WTC11 (cell line): Measurements from ENCODE around the gene ATG7. TPM values are rescaled to one million over a fixed set of nuclear protein-coding genes. Genes with fewer than 3 reads are reported as not detected.

Experiments used
- ATAC-seq: fragments of 200-7000 bp; cut with Tn5 transposase; 2 replicates; pipeline ENCODE4 v1.10.0; 2021; ENCODE audit warnings: mild to moderate bottlenecking, moderate library complexity
- CTCF ChIA-PET: fragments of 300-600 bp; sonication (Branson Sonifier 250); formaldehyde crosslinking; loops from one replicate; lab custom pipeline; 2021; ENCODE audit warnings: antibody characterized with exemption; lab: Charles Lee
- POLR2A ChIA-PET: fragments of 350-600 bp; sonication (Branson Sonifier 250); formaldehyde crosslinking; loops from one replicate; lab custom pipeline; 2021; ENCODE audit warnings: antibody characterized with exemption; lab: Charles Lee
- DNase-seq: peaks from one replicate; pipeline ENCODE4 v3.0.0; 2021; ENCODE audit warnings: low spot score
- H3K27ac Mint-ChIP-seq: 2 replicates; pipeline ENCODE4 v1.8.0; 2021; ENCODE audit warnings: mixed read lengths
- H3K27me3 Mint-ChIP-seq: 2 replicates; pipeline ENCODE4 v1.8.0; 2021; ENCODE audit warnings: low read depth, mild to moderate bottlenecking, moderate library complexity, mixed read lengths
- H3K36me3 Mint-ChIP-seq: 2 replicates; pipeline ENCODE4 v1.8.0; 2021; ENCODE audit warnings: mixed read lengths
- H3K4me1 Mint-ChIP-seq: 2 replicates; pipeline ENCODE4 v1.8.0; 2022; ENCODE audit warnings: mixed read lengths
- H3K4me3 Mint-ChIP-seq: 2 replicates; pipeline ENCODE4 v1.8.0; 2021; ENCODE audit warnings: mild to moderate bottlenecking, moderate library complexity, mixed read lengths
- H3K9me3 Mint-ChIP-seq: 2 replicates; pipeline ENCODE4 v1.8.0; 2021; ENCODE audit warnings: mixed read lengths
- CBFB ChIP-seq: sonication (generic); formaldehyde crosslinking; IDR thresholded peaks from 2 replicates; pipeline ENCODE4 v1.8.1; 2022; ENCODE audit warnings: mild to moderate bottlenecking, low read depth, missing genetic modification reagents
- CREB1 ChIP-seq: sonication (generic); formaldehyde crosslinking; IDR thresholded peaks from 2 replicates; pipeline ENCODE4 v1.8.0; 2023; ENCODE audit warnings: mild to moderate bottlenecking, missing genetic modification reagents
- CREM ChIP-seq: sonication (generic); formaldehyde crosslinking; IDR thresholded peaks from 2 replicates; pipeline ENCODE4 v1.8.1; 2022; ENCODE audit warnings: mild to moderate bottlenecking, missing genetic modification reagents, moderate library complexity
- EMX1 ChIP-seq: fragments of 250-450 bp; sonication (Bioruptor Pico); IDR thresholded peaks from 2 replicates; pipeline ENCODE4 v1.8.0; 2021; ENCODE audit warnings: mild to moderate bottlenecking
- ESRRA ChIP-seq: sonication (generic); formaldehyde crosslinking; IDR thresholded peaks from 2 replicates; pipeline ENCODE4 v1.8.1; 2022; ENCODE audit warnings: mild to moderate bottlenecking, missing genetic modification reagents, borderline replicate concordance
- ETV6 ChIP-seq: sonication (generic); formaldehyde crosslinking; IDR thresholded peaks from 2 replicates; pipeline ENCODE4 v1.8.1; 2022; ENCODE audit warnings: mild to moderate bottlenecking, missing genetic modification reagents
- FOXJ3 ChIP-seq: sonication (generic); formaldehyde crosslinking; IDR thresholded peaks from 2 replicates; pipeline ENCODE4 v1.9.0; 2021; ENCODE audit warnings: missing genetic modification reagents, mild to moderate bottlenecking, borderline replicate concordance
- GRHL2 ChIP-seq: fragments of 250-450 bp; sonication (Bioruptor Pico); IDR thresholded peaks from 2 replicates; pipeline ENCODE4 v1.8.0; 2022; ENCODE audit warnings: mild to moderate bottlenecking, moderate library complexity; ENCODE audit not compliant: insufficient replicate concordance, severe bottlenecking
- IRF2 ChIP-seq: sonication (generic); formaldehyde crosslinking; IDR thresholded peaks from 2 replicates; pipeline ENCODE4 v1.8.0; 2022; ENCODE audit warnings: low read depth, missing genetic modification reagents, borderline replicate concordance
- JAZF1 ChIP-seq: fragments of 250-450 bp; sonication (Bioruptor Pico); IDR thresholded peaks from 2 replicates; pipeline ENCODE4 v1.9.0; 2021; ENCODE audit warnings: moderate library complexity, mild to moderate bottlenecking, inconsistent platforms
- MXD4 ChIP-seq: fragments of 250-450 bp; sonication (Bioruptor Pico); IDR thresholded peaks from 2 replicates; pipeline ENCODE4 v1.8.0; 2021; ENCODE audit warnings: mild to moderate bottlenecking, moderate library complexity, borderline replicate concordance
- NFATC4 ChIP-seq: fragments of 250-450 bp; sonication (Bioruptor Pico); IDR thresholded peaks from 2 replicates; pipeline ENCODE4 v1.9.0; 2021; ENCODE audit warnings: mild to moderate bottlenecking
- OVOL2 ChIP-seq: fragments of 250-450 bp; sonication (Bioruptor Pico); IDR thresholded peaks from 2 replicates; pipeline ENCODE4 v1.9.0; 2021; ENCODE audit warnings: mild to moderate bottlenecking, borderline replicate concordance
- PRRX2 ChIP-seq: fragments of 250-450 bp; sonication (Bioruptor Pico); IDR thresholded peaks from 2 replicates; pipeline ENCODE4 v1.8.0; 2021; ENCODE audit warnings: mild to moderate bottlenecking
- RELA ChIP-seq: sonication (generic); formaldehyde crosslinking; IDR thresholded peaks from 2 replicates; pipeline ENCODE4 v1.8.1; 2022; ENCODE audit warnings: missing genetic modification reagents, mild to moderate bottlenecking, borderline replicate concordance
- SMAD3 ChIP-seq: sonication (generic); formaldehyde crosslinking; IDR thresholded peaks from 2 replicates; pipeline ENCODE4 v1.8.0; 2022; ENCODE audit warnings: missing genetic modification reagents, mild to moderate bottlenecking, borderline replicate concordance
- SMAD4 ChIP-seq: sonication (generic); formaldehyde crosslinking; IDR thresholded peaks from 2 replicates; pipeline ENCODE4 v1.8.0; 2022; ENCODE audit warnings: mild to moderate bottlenecking, missing genetic modification reagents
- TEAD1 ChIP-seq: sonication (generic); formaldehyde crosslinking; IDR thresholded peaks from 2 replicates; pipeline ENCODE4 v1.8.0; 2022; ENCODE audit warnings: mild to moderate bottlenecking, missing genetic modification reagents
- TP53 ChIP-seq: sonication (generic); formaldehyde crosslinking; IDR thresholded peaks from 2 replicates; pipeline ENCODE4 v1.8.1; 2023; ENCODE audit warnings: mild to moderate bottlenecking, missing genetic modification reagents
- ZNF219 ChIP-seq: sonication (generic); formaldehyde crosslinking; IDR thresholded peaks from 2 replicates; pipeline ENCODE4 v1.8.0; 2023; ENCODE audit warnings: missing genetic modification reagents, mild to moderate bottlenecking, borderline replicate concordance
- ZNF232 ChIP-seq: sonication (generic); formaldehyde crosslinking; IDR thresholded peaks from 2 replicates; pipeline ENCODE4 v1.8.0; 2022; ENCODE audit warnings: mild to moderate bottlenecking, missing genetic modification reagents
- ZNF263 ChIP-seq: sonication (generic); formaldehyde crosslinking; IDR thresholded peaks from 2 replicates; pipeline ENCODE4 v1.8.1; 2022; ENCODE audit warnings: low read depth, mild to moderate bottlenecking, moderate library complexity, missing genetic modification reagents
- total RNA-seq: library from RNA; stranded (reverse); gene quantifications from 3 replicates; pipeline ENCODE4 v1.2.3, GENCODE V29; 2021
- TF ChIP-seq, protein P1 (sequence below): sonication (generic); formaldehyde crosslinking; IDR thresholded peaks from 2 replicates; pipeline ENCODE4 v1.8.1; 2022; ENCODE audit warnings: mild to moderate bottlenecking, missing genetic modification reagents, moderate library complexity, borderline replicate concordance
- TF ChIP-seq, protein P2 (sequence below): sonication (generic); formaldehyde crosslinking; IDR thresholded peaks from 2 replicates; pipeline ENCODE4 v1.8.1; 2022; ENCODE audit warnings: low read depth, mild to moderate bottlenecking, moderate library complexity, missing genetic modification reagents, borderline replicate concordance
- TF ChIP-seq, protein P3 (sequence below): sonication (generic); formaldehyde crosslinking; IDR thresholded peaks from 2 replicates; pipeline ENCODE4 v1.8.0; 2022; ENCODE audit warnings: mild to moderate bottlenecking, missing genetic modification reagents
- TF ChIP-seq, protein P4 (sequence below): sonication (generic); formaldehyde crosslinking; IDR thresholded peaks from 2 replicates; pipeline ENCODE4 v1.8.0; 2022; ENCODE audit warnings: mild to moderate bottlenecking, missing genetic modification reagents
- TF ChIP-seq, protein P5 (sequence below): fragments of 250-450 bp; sonication (Bioruptor Pico); IDR thresholded peaks from 2 replicates; pipeline ENCODE4 v1.9.0; 2021; ENCODE audit warnings: mild to moderate bottlenecking
- TF ChIP-seq, protein P6 (sequence below): fragments of 250-450 bp; sonication (Bioruptor Pico); IDR thresholded peaks from 2 replicates; pipeline ENCODE4 v1.9.0; 2021; ENCODE audit warnings: moderate library complexity, mild to moderate bottlenecking, inconsistent platforms, borderline replicate concordance
- TF ChIP-seq, protein P7 (sequence below): fragments of 200-600 bp; IDR thresholded peaks from 2 replicates; pipeline ENCODE4 v1.8.0; 2022; ENCODE audit warnings: antibody characterized with exemption

ATG7 gene
- total RNA-seq, 1 experiment from 2014 or later: 17.5 TPM

DNA sequence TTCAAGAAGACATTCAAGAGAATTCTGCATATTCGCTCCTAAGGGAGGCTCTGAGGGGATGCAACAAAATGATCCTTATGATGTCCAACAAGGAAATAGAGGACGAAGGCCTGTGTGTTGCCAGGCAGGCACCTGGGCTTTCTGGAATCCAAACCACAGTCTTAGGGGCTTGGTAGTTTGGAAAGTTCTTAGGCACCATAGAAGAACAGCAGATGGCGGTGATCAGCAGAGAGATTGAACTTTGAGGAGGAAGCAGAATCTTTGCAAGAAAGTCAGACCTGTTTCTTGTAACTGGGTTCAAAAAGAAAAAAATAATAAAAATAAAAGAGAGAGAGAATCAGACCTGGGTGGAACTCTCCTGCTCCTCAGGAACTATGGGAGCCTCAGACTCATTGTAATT is 11.7 kb upstream of the ATG7 start:
- ChIA-PET POLR2A (no interaction called here), CTCF (interaction anchor here (1.3 kb wide), 1 partner anchor 105 kb away, joined by 3 read pairs; no protein-coding TSS in a partner anchor)
- no peak overlapping the region for H3K27ac Mint-ChIP-seq
- H3K4me1 Mint-ChIP-seq: no peaks in the 10 kb centered on the region
- TF ChIP-seq, protein P1, sequence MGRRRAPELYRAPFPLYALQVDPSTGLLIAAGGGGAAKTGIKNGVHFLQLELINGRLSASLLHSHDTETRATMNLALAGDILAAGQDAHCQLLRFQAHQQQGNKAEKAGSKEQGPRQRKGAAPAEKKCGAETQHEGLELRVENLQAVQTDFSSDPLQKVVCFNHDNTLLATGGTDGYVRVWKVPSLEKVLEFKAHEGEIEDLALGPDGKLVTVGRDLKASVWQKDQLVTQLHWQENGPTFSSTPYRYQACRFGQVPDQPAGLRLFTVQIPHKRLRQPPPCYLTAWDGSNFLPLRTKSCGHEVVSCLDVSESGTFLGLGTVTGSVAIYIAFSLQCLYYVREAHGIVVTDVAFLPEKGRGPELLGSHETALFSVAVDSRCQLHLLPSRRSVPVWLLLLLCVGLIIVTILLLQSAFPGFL (CRISPR knock-in tag): no peak
- TF ChIP-seq IRF2 (no peak), OVOL2 (no peak), NFATC4 (no peak), GRHL2 (no peak), EMX1 (no peak), TP53 (CRISPR knock-in tag) (no peak), SMAD3 (no peak), SMAD4 (CRISPR knock-in tag) (no peak), RELA (no peak), CREM (CRISPR knock-in tag) (no peak), JAZF1 (no peak)
- TF ChIP-seq, protein P2, sequence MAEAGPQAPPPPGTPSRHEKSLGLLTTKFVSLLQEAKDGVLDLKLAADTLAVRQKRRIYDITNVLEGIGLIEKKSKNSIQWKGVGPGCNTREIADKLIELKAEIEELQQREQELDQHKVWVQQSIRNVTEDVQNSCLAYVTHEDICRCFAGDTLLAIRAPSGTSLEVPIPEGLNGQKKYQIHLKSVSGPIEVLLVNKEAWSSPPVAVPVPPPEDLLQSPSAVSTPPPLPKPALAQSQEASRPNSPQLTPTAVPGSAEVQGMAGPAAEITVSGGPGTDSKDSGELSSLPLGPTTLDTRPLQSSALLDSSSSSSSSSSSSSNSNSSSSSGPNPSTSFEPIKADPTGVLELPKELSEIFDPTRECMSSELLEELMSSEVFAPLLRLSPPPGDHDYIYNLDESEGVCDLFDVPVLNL: no peak
- TF ChIP-seq, protein P3, sequence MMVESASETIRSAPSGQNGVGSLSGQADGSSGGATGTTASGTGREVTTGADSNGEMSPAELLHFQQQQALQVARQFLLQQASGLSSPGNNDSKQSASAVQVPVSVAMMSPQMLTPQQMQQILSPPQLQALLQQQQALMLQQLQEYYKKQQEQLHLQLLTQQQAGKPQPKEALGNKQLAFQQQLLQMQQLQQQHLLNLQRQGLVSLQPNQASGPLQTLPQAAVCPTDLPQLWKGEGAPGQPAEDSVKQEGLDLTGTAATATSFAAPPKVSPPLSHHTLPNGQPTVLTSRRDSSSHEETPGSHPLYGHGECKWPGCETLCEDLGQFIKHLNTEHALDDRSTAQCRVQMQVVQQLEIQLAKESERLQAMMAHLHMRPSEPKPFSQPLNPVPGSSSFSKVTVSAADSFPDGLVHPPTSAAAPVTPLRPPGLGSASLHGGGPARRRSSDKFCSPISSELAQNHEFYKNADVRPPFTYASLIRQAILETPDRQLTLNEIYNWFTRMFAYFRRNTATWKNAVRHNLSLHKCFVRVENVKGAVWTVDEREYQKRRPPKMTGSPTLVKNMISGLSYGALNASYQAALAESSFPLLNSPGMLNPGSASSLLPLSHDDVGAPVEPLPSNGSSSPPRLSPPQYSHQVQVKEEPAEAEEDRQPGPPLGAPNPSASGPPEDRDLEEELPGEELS (CRISPR knock-in tag): no peak
- TF ChIP-seq, protein P4, sequence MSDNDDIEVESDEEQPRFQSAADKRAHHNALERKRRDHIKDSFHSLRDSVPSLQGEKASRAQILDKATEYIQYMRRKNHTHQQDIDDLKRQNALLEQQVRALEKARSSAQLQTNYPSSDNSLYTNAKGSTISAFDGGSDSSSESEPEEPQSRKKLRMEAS: no peak
- peaks cover 15% of the 10 kb centered on the region for H3K27me3 Mint-ChIP-seq
- DNase-seq (no peak), ATAC-seq (no peak)
- H3K36me3 Mint-ChIP-seq: no peaks in the 10 kb centered on the region
- H3K4me3 Mint-ChIP-seq: no peak overlapping the region
- no peaks in the 10 kb centered on the region for H3K9me3 Mint-ChIP-seq

DNA sequence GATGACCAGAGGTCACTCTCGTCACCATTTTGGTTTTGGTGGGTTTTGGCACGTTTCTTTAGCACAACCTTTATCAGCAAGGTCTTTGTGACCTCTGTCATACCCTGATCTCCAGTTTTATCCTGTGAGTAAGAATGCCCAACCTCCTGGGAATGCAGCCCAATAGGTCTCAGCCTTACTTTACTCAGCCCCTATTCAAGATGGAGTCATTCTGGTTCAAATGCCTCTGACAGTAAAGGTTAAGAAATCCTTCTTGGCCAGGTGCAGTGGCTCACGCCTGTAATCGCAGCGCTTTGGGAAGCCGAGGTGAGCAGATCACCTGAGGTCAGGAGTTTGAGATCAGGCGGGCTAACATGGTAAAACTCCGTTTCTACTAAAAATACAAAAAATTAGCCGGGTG is 3.2 kb upstream of the ATG7 start:
- Mint-ChIP-seq H3K4me3 (no peak overlapping the region), H3K4me1 (peaks cover 12% of the 10 kb centered on the region), H3K36me3 (no peaks in the 10 kb centered on the region), H3K27me3 (peaks cover 8% of the 10 kb centered on the region), H3K9me3 (no peaks in the 10 kb centered on the region), H3K27ac (no peak overlapping the region)
- TF ChIP-seq ZNF232 (no peak), MXD4 (no peak), ETV6 (CRISPR knock-in tag) (no peak), ZNF263 (no peak), CREB1 (CRISPR knock-in tag) (no peak), ZNF219 (CRISPR knock-in tag) (no peak), CBFB (CRISPR knock-in tag) (no peak), PRRX2 (CRISPR knock-in tag) (no peak), FOXJ3 (CRISPR knock-in tag) (no peak), SMAD3 (no peak), ESRRA (CRISPR knock-in tag) (no peak), GRHL2 (no peak), TEAD1 (CRISPR knock-in tag) (no peak)
- TF ChIP-seq, protein P5, sequence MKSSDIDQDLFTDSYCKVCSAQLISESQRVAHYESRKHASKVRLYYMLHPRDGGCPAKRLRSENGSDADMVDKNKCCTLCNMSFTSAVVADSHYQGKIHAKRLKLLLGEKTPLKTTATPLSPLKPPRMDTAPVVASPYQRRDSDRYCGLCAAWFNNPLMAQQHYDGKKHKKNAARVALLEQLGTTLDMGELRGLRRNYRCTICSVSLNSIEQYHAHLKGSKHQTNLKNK (CRISPR knock-in tag): no peak
- TF ChIP-seq, protein P6, sequence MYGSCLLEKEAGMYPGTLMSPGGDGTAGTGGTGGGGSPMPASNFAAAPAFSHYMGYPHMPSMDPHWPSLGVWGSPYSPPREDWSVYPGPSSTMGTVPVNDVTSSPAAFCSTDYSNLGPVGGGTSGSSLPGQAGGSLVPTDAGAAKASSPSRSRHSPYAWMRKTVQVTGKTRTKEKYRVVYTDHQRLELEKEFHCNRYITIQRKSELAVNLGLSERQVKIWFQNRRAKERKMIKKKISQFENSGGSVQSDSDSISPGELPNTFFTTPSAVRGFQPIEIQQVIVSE (CRISPR knock-in tag): no peak
- TF ChIP-seq, protein P7, sequence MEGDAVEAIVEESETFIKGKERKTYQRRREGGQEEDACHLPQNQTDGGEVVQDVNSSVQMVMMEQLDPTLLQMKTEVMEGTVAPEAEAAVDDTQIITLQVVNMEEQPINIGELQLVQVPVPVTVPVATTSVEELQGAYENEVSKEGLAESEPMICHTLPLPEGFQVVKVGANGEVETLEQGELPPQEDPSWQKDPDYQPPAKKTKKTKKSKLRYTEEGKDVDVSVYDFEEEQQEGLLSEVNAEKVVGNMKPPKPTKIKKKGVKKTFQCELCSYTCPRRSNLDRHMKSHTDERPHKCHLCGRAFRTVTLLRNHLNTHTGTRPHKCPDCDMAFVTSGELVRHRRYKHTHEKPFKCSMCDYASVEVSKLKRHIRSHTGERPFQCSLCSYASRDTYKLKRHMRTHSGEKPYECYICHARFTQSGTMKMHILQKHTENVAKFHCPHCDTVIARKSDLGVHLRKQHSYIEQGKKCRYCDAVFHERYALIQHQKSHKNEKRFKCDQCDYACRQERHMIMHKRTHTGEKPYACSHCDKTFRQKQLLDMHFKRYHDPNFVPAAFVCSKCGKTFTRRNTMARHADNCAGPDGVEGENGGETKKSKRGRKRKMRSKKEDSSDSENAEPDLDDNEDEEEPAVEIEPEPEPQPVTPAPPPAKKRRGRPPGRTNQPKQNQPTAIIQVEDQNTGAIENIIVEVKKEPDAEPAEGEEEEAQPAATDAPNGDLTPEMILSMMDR: no peak
- DNase-seq (no peak), ATAC-seq (no peak)
- POLR2A ChIA-PET: interaction anchor here (0.7 kb wide), 1 partner anchor 459 kb away, joined by 3 read pairs; no protein-coding TSS in a partner anchor
- CTCF ChIA-PET: no interaction called here
